Hepatic stellate cell (primary cell): ENCODE measurements around the gene PTCH1.

Source experiments
- DNase-seq: peaks from one replicate; pipeline ENCODE4 v3.0.0; 2011; ENCODE audit warnings: low spot score

The PTCH1 gene

DNA sequence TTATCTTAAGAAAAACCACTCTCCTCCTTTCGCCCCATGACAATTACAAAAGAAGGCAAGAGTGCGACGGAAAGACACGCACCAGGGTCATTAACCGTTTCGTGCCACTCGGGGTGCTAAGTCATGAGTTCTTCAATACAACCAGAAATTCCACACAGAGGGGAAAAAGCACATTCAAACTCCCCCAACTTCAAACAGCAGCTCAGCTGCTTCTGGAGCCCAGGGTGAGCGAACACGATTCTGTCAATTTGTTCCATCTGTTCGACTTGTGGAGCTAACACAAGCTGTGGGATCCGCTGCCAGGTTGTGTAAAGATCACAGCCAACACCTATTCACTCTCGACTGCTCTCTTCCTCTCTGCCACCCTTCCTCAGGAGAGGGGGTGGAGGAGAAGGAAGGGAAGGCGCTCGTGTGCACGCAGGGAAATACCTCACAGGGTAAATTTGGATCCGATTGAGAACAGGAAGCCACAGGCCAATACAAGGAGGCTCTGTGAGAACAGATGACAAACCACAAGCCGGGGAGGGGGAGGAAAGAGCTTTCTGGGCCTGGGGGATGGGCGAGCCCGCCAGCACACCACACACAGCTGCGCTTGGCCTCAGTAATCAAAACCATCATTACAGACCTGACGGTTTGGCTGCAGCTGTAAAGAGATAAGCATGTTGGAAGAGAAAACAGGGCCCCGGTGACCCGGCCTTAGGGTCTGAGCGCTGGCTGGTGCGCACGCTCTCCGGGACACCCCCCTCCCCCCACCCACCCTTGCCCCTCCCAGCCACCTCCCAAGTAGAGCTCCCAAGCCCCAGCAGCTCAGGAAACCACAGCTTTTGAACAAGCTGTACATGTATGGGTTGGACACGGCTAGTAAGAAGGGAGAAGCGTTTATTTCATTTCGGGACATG lies 54.3 kb downstream of the PTCH1 start:
- peak; percentile 92 for DNase-seq

DNA sequence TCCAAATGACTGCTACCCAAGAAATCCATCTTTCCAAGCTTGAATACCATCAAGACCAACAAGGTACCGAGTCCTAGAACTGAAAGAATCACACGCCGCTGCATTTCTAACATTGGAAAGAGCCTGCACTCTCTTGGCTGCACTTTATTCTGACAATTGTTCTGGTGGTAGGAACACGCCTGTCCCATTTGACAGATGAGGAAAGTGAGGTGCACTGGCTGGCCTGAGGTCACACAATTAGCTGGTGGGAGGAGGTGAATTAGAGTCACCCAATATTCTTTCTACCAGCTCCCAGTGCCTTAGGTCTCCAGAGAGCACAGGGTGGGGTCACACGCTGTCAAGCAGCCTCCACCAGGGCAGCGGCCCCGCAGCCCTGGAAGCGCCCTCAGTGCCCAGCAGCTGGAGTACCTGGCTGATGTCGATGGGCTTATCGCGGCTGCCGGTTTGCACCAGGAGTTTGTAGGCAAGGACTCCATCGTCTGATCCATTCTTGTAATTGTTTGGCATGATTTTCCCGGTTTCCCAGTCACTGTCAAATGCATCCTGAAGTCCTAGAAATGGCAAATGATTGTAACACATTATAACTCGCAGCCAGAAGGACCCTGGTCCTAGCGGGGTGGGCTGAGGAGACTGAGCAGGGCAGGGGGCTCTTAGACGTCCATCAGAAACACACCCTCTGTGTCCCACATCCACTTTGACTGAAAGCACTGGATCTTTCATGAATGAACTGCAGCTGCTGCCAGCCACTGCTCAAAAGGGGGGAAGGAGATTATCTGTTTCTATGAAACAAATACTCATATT lies 55.1 kb downstream of the PTCH1 start:
- no peak for DNase-seq

- no peak for DNase-seq
Measured at GRCh38 chr9:95460518-95461164, 56.1 kb downstream of the PTCH1 start.

GRCh38 chr9:95459851-95460517 lies 56.8 kb downstream of the PTCH1 start:
- DNase-seq = no peak

DNA sequence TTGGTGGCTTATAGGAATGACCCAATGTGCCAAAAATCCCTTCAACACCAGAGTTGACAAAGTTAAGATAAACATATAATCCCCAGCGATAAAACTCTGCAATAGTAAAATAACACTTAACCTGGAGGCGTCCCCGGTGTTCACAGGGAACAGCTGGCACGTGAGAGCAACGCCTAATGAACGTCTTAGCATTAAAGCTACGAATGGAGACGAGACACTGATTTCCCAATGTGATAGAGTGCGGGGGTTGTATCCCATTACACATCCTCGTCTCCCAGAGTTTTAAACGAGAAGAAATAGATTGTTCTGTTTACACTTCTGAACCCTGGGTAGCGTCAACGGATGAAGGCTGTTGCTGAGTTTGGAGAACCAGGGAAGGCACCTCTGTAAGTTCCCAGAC lies 57.6 kb downstream of the PTCH1 start:
- DNase-seq = no peak

DNA sequence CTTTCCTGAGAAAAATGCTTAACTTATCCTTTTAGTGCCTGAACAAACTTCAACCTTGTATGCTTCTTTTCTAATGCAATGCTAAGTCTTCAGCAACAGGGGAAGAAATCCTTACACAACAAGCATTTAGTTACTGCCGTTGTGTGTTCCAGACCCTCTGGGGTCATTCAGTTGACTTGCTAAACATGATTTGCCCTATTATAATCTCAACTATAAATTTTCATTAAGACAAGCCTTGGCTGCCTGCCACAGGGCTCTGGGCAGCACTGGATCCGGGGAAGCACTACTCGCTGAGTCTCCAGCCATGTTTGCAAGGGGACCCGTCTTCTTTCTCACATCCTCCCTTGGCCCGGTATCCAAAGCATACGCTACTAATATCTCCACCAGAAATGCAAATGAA lies 58.1 kb downstream of the PTCH1 start:
- no peak for DNase-seq

GRCh38 chr9:95457769-95458168 lies 59.0 kb downstream of the PTCH1 start:
- no peak for DNase-seq

- DNase-seq = no peak
Measured at GRCh38 chr9:95455714-95456113, 61.1 kb downstream of the PTCH1 start.

- no peak for DNase-seq
Measured at GRCh38 chr9:95452176-95452575, 64.6 kb downstream of the PTCH1 start.

- DNase-seq = no peak
Measured at GRCh38 chr9:95451065-95451426, 65.7 kb downstream of the PTCH1 start.

- no peak for DNase-seq
Measured at GRCh38 chr9:95450171-95451064, 66.4 kb downstream of the PTCH1 start.

- DNase-seq = no peak
Measured at GRCh38 chr9:95449016-95449415, 67.8 kb downstream of the PTCH1 start.

- no peak for DNase-seq
Measured at GRCh38 chr9:95447660-95448420, 68.9 kb downstream of the PTCH1 start.

- DNase-seq = no peak
Measured at GRCh38 chr9:95446984-95447383, 69.8 kb downstream of the PTCH1 start.

GRCh38 chr9:95446259-95446658 lies 70.5 kb downstream of the PTCH1 start:
- no peak for DNase-seq

GRCh38 chr9:95444160-95444559 lies 72.6 kb downstream of the PTCH1 start:
- no peak for DNase-seq

DNA sequence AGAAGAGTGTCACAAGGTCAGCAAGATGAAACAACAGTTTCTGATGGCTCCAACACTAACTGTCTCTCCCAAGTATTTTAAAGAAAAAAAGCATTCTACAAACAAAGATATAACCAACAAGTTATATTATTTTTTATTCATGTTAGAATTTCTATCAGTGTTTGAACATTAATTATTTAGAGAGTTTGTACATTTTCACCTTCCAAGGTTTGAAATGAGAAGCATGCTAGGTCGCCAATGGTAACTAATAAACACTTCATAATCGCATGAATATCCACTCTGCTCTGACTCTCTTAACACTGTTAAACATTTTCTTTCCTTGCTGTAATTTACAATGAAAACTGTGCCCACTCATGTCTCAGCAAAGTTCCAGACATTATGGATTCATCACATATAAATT lies 73.5 kb downstream of the PTCH1 start:
- no peak for DNase-seq

- DNase-seq = no peak
Measured at GRCh38 chr9:95441081-95441480, 75.7 kb downstream of the PTCH1 start.

- DNase-seq = no peak
Measured at GRCh38 chr9:95440447-95440846, 76.3 kb downstream of the PTCH1 start.

DNA sequence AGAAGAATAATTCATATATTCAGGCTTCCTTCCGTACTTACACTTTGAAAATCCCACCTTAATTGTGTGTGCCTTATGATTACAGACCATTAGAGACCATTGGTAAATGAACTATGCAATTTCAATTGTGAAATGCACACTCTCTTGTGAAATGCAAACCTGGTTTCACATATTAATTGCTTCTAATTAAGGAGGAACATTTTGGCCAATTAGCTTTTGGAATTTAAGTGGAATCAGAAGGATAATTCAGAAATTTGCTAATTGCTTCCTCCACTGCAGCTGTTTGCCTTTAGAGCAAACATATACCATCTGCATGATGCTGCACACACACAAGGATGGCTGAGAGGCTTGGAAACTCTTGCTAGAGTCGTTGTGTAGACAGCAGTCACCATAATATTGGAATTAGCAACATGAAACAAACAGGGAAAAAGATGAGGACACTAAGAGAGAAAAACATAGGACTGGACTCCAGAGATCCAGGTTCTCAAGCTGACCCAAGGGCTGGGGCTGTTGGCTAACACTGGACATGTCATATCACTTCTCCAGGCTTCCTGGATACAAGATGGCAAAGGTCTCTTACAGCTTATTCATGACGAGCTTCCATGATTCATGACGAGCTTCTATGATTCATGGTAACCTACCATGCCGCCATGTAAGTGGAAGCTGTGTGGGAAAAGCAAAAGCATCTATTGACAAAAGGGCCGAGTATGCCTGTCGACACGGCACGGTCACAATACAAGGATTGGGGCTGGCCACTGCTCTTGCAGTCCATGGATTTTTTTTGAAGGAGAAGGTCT lies 78.0 kb downstream of the PTCH1 start:
- DNase-seq = no peak
